Uterus (tissue), 2 donors: ENCODE data around the gene DMPK.

ENCODE experiments used
- CTCF ChIP-seq, 4 experiments: fragments of 200-600 bp in 2 of 4; fragments of 450-650 bp in 2 of 4; sonication (generic) in 2 of 4; IDR thresholded peaks; one replicate each; pipeline ENCODE4 v1.5.1; 2016 to 2019; ENCODE audit warnings: antibody characterized with exemption in 4 of 4, mild to moderate bottlenecking in 2 of 4, moderate library complexity in 1 of 4
- POLR2A ChIP-seq, 2 donors: fragments of 450-650 bp; IDR thresholded peaks; one replicate each; pipeline ENCODE4 v1.6.1; 2016; ENCODE audit warnings: antibody characterized with exemption in 2 of 2, mild to moderate bottlenecking in 1 of 2, moderate library complexity in 1 of 2

DNA sequence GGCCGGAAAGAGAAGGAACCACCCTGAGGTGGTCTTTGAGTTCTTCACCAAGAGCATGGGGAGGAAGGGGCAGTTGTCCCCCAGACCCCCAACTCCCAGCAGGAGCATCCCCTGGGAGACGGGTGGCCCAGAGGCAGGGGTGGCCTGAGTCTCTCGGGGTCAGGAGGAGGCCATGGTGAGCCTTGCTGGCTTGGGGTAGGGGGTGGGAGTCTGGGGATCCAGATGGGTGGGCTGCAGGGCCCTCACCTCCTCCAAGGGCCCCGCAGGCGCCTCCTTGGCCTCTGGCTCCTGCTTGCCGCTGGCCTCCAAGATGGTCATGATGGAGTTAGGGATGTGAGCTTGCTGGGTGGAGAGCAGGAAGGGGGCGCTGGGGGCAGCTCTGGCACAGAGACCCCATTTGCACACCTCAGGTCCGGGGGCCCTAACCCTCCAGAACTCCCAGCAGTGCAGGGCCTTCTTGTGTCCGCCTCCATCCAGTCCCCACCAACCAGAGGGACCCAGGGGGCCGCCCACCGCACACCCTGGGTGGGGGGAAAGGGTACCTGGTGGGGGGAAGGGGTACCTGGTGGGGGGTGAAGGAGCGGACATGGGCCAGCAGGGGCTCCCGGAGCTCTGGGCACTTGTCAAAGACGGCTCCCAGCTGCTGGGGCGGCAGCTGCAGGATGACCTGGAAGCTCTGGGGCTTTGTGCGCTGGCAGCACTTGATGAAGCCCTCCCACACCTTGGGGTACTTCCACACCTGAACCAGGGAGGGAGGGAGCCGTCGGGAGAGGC lies 34.1 kb upstream of the DMPK start:
- TF ChIP-seq CTCF (IDR thresholded peaks at IDR 0.05) (no peak), POLR2A (IDR thresholded peaks at IDR 0.05) (no peak)
